Measurements from ENCODE around the gene CSNK1A1L. TPM values are rescaled to one million over a fixed set of nuclear protein-coding genes. Genes with fewer than 3 reads are reported as not detected.

Gene CSNK1A1L
- total RNA-seq, 1 experiment from 2014 or later = not detected

DNA sequence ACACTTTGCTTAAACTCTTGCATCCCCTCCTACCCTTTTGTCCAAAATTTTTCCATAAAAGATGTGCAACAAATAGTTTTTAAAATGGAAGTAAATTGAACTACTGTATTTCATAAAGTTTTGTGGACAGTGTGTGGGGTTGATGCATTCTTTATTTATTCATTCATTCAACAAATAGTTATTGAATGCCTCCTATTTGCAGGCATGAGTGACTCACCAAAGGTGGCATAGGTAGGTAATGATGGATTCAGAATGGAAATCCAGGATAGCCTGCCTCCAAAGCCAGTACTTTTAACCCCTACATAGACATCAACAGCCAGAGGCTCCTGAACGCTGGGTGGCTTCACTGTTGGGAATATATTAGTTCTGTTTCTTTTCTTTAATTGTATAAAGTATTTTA, 2.4 kb upstream of the CSNK1A1L start:
- TF ChIP-seq TCF7L2 (IDR thresholded peaks at IDR 0.05; ENCODE audit: low read depth, low read length) (no peak), SIN3A (IDR thresholded peaks at IDR 0.05; ENCODE audit: borderline replicate concordance, insufficient read depth, low read depth, low read length) (no peak), POLR2AphosphoS5 (IDR thresholded peaks at IDR 0.05; ENCODE audit: low read depth, low read length) (no peak)
- TF ChIP-seq, protein P1, sequence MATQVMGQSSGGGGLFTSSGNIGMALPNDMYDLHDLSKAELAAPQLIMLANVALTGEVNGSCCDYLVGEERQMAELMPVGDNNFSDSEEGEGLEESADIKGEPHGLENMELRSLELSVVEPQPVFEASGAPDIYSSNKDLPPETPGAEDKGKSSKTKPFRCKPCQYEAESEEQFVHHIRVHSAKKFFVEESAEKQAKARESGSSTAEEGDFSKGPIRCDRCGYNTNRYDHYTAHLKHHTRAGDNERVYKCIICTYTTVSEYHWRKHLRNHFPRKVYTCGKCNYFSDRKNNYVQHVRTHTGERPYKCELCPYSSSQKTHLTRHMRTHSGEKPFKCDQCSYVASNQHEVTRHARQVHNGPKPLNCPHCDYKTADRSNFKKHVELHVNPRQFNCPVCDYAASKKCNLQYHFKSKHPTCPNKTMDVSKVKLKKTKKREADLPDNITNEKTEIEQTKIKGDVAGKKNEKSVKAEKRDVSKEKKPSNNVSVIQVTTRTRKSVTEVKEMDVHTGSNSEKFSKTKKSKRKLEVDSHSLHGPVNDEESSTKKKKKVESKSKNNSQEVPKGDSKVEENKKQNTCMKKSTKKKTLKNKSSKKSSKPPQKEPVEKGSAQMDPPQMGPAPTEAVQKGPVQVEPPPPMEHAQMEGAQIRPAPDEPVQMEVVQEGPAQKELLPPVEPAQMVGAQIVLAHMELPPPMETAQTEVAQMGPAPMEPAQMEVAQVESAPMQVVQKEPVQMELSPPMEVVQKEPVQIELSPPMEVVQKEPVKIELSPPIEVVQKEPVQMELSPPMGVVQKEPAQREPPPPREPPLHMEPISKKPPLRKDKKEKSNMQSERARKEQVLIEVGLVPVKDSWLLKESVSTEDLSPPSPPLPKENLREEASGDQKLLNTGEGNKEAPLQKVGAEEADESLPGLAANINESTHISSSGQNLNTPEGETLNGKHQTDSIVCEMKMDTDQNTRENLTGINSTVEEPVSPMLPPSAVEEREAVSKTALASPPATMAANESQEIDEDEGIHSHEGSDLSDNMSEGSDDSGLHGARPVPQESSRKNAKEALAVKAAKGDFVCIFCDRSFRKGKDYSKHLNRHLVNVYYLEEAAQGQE (IDR thresholded peaks at IDR 0.05; ENCODE audit: insufficient read depth in 1 of 2, low read depth in 2 of 2, low read length in 1 of 2) = no peak
- TF ChIP-seq, protein P2, sequence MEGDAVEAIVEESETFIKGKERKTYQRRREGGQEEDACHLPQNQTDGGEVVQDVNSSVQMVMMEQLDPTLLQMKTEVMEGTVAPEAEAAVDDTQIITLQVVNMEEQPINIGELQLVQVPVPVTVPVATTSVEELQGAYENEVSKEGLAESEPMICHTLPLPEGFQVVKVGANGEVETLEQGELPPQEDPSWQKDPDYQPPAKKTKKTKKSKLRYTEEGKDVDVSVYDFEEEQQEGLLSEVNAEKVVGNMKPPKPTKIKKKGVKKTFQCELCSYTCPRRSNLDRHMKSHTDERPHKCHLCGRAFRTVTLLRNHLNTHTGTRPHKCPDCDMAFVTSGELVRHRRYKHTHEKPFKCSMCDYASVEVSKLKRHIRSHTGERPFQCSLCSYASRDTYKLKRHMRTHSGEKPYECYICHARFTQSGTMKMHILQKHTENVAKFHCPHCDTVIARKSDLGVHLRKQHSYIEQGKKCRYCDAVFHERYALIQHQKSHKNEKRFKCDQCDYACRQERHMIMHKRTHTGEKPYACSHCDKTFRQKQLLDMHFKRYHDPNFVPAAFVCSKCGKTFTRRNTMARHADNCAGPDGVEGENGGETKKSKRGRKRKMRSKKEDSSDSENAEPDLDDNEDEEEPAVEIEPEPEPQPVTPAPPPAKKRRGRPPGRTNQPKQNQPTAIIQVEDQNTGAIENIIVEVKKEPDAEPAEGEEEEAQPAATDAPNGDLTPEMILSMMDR (IDR thresholded peaks at IDR 0.05) = no peak
- ChIA-PET POLR2A (no interaction called here), CTCF (no interaction called here)
- Histone ChIP-seq H3K36me3 (ENCODE audit: control insufficient read depth, insufficient read depth, low read length) (no peaks in the 10 kb centered on the region), H3K27me3 (ENCODE audit: control insufficient read depth, insufficient read depth, low read length) (no peaks in the 10 kb centered on the region), H3K4me1 (ENCODE audit: control insufficient read depth, insufficient read depth, low read length) (no peaks in the 10 kb centered on the region), H3K4me3 (ENCODE audit: low read depth in 2 of 2, low read length in 2 of 2) (no peak overlapping the region), H3K9me3 (ENCODE audit: control insufficient read depth, insufficient read depth, low read depth, low read length) (no peaks in the 10 kb centered on the region), H3K27ac (ENCODE audit: low read length) (no peak overlapping the region)
- in situ Hi-C loops (cut with HindIII; ENCODE audit: low pct_unique_long_range_greater_than_20kb, low sequenced_read_pairs) (no loop called here), intact Hi-C loops (cut with micrococcal nuclease; ENCODE audit: unreplicated experiment) (loop anchor here (10.0 kb wide), 1 partner anchor 497 kb away; no protein-coding TSS in a partner anchor)
- DNase-seq (ENCODE audit: low read depth, low spot score) = no peak
- BruUV-seq (replicated peaks) = no TSS peak
- ATAC-seq = no peak

DNA sequence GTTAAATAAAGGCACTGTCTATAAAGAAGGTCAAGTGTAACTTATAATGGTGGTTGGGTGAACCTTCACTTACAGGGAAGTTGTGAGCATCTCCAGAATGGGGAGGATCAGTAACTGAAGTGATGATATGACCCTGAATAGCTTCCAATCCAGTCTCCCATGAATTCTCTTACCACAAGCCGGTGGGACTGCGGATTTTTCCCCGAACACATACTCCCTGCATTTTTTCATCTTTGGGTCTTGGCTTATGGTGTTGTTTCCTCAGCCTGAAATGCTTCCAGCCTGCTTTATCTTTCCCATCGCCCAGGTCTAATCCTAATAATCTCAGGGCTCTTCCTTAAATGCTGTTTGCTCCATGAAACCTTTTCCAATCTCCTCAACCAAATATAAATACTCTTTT, 2.0 kb upstream of the CSNK1A1L start:
- ChIA-PET POLR2A (no interaction called here), CTCF (no interaction called here)
- no peaks in the 10 kb centered on the region for H3K9me3 ChIP-seq (ENCODE audit: control insufficient read depth, insufficient read depth, low read depth, low read length)
- intact Hi-C loops (cut with micrococcal nuclease; ENCODE audit: unreplicated experiment) (loop anchor here (10.0 kb wide), 1 partner anchor 497 kb away; no protein-coding TSS in a partner anchor), in situ Hi-C loops (cut with HindIII; ENCODE audit: low pct_unique_long_range_greater_than_20kb, low sequenced_read_pairs) (no loop called here)
- DNase-seq (ENCODE audit: low read depth, low spot score) (no peak), ATAC-seq (no peak)
- H3K4me3 ChIP-seq (ENCODE audit: low read depth in 2 of 2, low read length in 2 of 2) = no peak overlapping the region
- BruUV-seq (replicated peaks) = no TSS peak
- no peaks in the 10 kb centered on the region for H3K4me1 ChIP-seq (ENCODE audit: control insufficient read depth, insufficient read depth, low read length)
- no peaks in the 10 kb centered on the region for H3K36me3 ChIP-seq (ENCODE audit: control insufficient read depth, insufficient read depth, low read length)
- no peaks in the 10 kb centered on the region for H3K27me3 ChIP-seq (ENCODE audit: control insufficient read depth, insufficient read depth, low read length)
- TF ChIP-seq POLR2AphosphoS5 (IDR thresholded peaks at IDR 0.05; ENCODE audit: low read depth, low read length) = no peak
- no peak overlapping the region for H3K27ac ChIP-seq (ENCODE audit: low read length)

DNA sequence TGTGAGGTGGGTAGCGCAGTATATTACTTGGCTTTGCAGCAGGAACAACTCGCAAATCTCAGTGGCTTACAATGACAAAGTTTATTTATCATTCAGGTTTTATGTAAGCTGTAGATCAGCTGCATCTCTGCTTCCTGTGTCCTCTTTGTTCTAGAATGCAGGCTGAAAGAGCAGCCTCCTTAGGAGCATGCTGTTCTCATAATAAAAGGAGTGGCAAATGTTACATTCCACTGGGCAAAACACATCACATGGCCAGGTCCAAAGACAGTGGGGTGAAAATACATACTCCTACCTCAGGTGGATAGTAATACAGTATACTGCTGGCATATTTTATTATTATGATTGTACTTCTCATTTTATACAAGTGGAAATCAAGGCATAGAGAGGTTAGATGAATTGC, 1.2 kb upstream of the CSNK1A1L start:
- Histone ChIP-seq H3K27me3 (ENCODE audit: control insufficient read depth, insufficient read depth, low read length) (no peaks in the 10 kb centered on the region), H3K27ac (ENCODE audit: low read length) (no peak overlapping the region), H3K9me3 (ENCODE audit: control insufficient read depth, insufficient read depth, low read depth, low read length) (no peaks in the 10 kb centered on the region), H3K4me1 (ENCODE audit: control insufficient read depth, insufficient read depth, low read length) (no peaks in the 10 kb centered on the region), H3K36me3 (ENCODE audit: control insufficient read depth, insufficient read depth, low read length) (no peaks in the 10 kb centered on the region), H3K4me3 (ENCODE audit: low read depth in 2 of 2, low read length in 2 of 2) (no peak overlapping the region)
- CTCF ChIA-PET = no interaction called here
- BruUV-seq (replicated peaks) = no TSS peak
- TF ChIP-seq, protein P2 (IDR thresholded peaks at IDR 0.05) = no peak
- no peak for TF ChIP-seq SIN3A (IDR thresholded peaks at IDR 0.05; ENCODE audit: borderline replicate concordance, insufficient read depth, low read depth, low read length)
- TF ChIP-seq POLR2AphosphoS5 (IDR thresholded peaks at IDR 0.05; ENCODE audit: low read depth, low read length) = no peak
- POLR2A ChIA-PET = no interaction called here
- DNase-seq (ENCODE audit: low read depth, low spot score) = no peak
- intact Hi-C loops (cut with micrococcal nuclease; ENCODE audit: unreplicated experiment) (loop anchor here (10.0 kb wide), 1 partner anchor 498 kb away; no protein-coding TSS in a partner anchor), in situ Hi-C loops (cut with HindIII; ENCODE audit: low pct_unique_long_range_greater_than_20kb, low sequenced_read_pairs) (no loop called here)
- ATAC-seq = no peak
